Gastrocnemius medialis (tissue), 4 donors: ENCODE data around the gene ELOVL4. TPM values are rescaled to one million over a fixed set of nuclear protein-coding genes. Genes with fewer than 3 reads are reported as not detected.

Experiments
- ATAC-seq, 2 donors: fragments of 150-250 bp; one replicate each; pipeline ENCODE4 v1.9.1; 2016
- DNase-seq, 2 donors: peaks; one replicate each; pipeline ENCODE4 v3.0.0-alpha.2; 2019
- H3K27ac ChIP-seq, 4 donors: fragments of 200-600 bp; sonication (generic); 1 replicate in 1 of 4; 2 replicates in 3 of 4; pipeline ENCODE4 v1.5.1; 2016 to 2018; ENCODE audit warnings: mild to moderate bottlenecking in 2 of 4, moderate library complexity in 1 of 4
- H3K27me3 ChIP-seq, 3 donors: fragments of 200-600 bp; sonication (generic) in 2 of 3; 1 replicate in 1 of 3; 2 replicates in 2 of 3; pipeline versions ENCODE4 v1.5.1 to v1.6.0; 2016 to 2019; ENCODE audit warnings: mild to moderate bottlenecking in 1 of 3, moderate library complexity in 1 of 3
- H3K36me3 ChIP-seq, 2 donors: fragments of 200-600 bp; sonication (generic) in 1 of 2; one replicate each; pipeline ENCODE4 v1.5.1; 2017 to 2018
- H3K4me1 ChIP-seq, 2 donors: fragments of 200-600 bp; sonication (generic) in 1 of 2; one replicate each; pipeline ENCODE4 v1.5.1; 2016 to 2017; ENCODE audit warnings: mild to moderate bottlenecking in 2 of 2
- H3K4me3 ChIP-seq, 4 donors: fragments of 200-600 bp; sonication (generic) in 3 of 4; 1 replicate in 1 of 4; 2 replicates in 3 of 4; pipeline ENCODE4 v1.5.1; 2016 to 2019; ENCODE audit warnings: mild to moderate bottlenecking in 2 of 4
- H3K9me3 ChIP-seq, 3 donors: fragments of 200-600 bp; sonication (generic) in 2 of 3; 1 replicate in 1 of 3; 2 replicates in 2 of 3; pipeline ENCODE4 v1.5.1; 2016 to 2019
- POLR2A ChIP-seq, 2 donors: fragments of 450-650 bp; IDR thresholded peaks; one replicate each; pipeline ENCODE4 v1.6.1; 2017; ENCODE audit warnings: antibody characterized with exemption in 2 of 2, mild to moderate bottlenecking in 2 of 2, moderate library complexity in 2 of 2
- in situ Hi-C, 4 donors: fragments of 200-750 bp; cut with MboI; loops; one replicate each; pipeline versions ENCODE4 v1.15.0 to v1.8.0; 2017; ENCODE audit warnings: low sequenced_read_pairs in 4 of 4
- intact Hi-C: fragments of 100-400 bp; cut with DNase I; formaldehyde crosslinking; loops from one replicate; pipeline ENCODE4 v1.15.1; 2023; ENCODE audit warnings: low total_unique reads
- total RNA-seq, 4 donors: library from RNA; depleted of rRNA; stranded (reverse); fragments of >200 nt; gene quantifications; one replicate each; pipeline versions ENCODE4 v1.1.0 to v1.2.3, GENCODE V29; 2016
- TF ChIP-seq, protein P1 (sequence below), 5 experiments: fragments of 450-650 bp in 3 of 5; fragments of 200-600 bp in 2 of 5; sonication (generic) in 2 of 5; IDR thresholded peaks in 4 of 5; conservative IDR thresholded peaks in 1 of 5; 1 replicate in 4 of 5; 2 replicates in 1 of 5; pipeline ENCODE4 v1.5.1; 2016 to 2019; ENCODE audit warnings: antibody characterized with exemption in 5 of 5, mild to moderate bottlenecking in 3 of 5, moderate library complexity in 3 of 5

ELOVL4 gene
- total RNA-seq, 4 donors from 2014 or later, result 0.15 TPM; not detected in 3

DNA sequence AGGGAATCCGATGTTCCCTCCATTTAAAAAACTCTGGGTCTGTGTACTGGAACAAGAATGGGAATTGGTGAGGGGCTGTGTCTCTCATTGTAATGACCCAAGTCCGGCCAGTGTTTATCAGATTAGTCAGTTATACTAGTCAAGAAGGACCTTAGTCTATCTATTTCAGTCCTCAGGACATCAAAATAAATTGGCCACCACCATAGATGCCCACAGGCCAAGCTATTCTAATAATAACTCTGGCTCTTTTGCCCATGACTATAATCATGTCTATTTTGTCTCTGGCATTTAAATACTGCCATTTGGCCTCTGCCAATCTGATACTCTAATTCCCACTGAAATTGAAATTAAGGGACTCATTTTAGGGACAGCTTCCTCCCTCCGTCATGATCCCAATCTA is 37.8 kb downstream of the ELOVL4 start:
- Histone ChIP-seq H3K9me3 (no peaks in the 10 kb centered on the region), H3K27ac (no peak overlapping the region), H3K4me1 (peaks cover 8 to 23% of the 10 kb centered on the region in 2 donors), H3K4me3 (no peak overlapping the region), H3K27me3 (no peaks in the 10 kb centered on the region), H3K36me3 (no peaks in the 10 kb centered on the region)
- intact Hi-C loops, result no loop called here
- ATAC-seq, result no peak
- no peak for TF ChIP-seq POLR2A (IDR thresholded peaks at IDR 0.05)
- TF ChIP-seq, protein P1, sequence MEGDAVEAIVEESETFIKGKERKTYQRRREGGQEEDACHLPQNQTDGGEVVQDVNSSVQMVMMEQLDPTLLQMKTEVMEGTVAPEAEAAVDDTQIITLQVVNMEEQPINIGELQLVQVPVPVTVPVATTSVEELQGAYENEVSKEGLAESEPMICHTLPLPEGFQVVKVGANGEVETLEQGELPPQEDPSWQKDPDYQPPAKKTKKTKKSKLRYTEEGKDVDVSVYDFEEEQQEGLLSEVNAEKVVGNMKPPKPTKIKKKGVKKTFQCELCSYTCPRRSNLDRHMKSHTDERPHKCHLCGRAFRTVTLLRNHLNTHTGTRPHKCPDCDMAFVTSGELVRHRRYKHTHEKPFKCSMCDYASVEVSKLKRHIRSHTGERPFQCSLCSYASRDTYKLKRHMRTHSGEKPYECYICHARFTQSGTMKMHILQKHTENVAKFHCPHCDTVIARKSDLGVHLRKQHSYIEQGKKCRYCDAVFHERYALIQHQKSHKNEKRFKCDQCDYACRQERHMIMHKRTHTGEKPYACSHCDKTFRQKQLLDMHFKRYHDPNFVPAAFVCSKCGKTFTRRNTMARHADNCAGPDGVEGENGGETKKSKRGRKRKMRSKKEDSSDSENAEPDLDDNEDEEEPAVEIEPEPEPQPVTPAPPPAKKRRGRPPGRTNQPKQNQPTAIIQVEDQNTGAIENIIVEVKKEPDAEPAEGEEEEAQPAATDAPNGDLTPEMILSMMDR (IDR thresholded peaks at IDR 0.05 in 4 of 5, conservative IDR thresholded peaks at IDR 0.05 in 1 of 5), result no peak
- in situ Hi-C loops, result no loop called here
- DNase-seq, result no peak

DNA sequence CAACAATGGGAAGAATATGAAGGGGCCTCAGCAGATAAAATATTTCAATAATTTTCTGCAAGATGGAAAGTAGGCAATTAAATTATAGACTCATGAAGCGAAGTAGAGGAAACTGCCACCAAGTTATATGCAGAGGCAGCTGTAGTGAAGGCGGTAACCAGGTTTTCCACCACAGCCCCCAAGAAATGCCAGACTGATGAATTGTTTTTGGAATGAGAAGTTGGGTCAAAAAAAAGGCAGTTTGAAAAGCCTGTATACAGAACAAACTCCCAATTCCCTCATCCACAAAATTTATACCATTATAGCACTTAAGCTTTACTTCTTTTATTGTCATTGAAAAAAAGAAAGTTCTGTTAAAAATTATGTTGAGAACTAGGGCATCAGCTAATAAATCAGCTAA is 45.3 kb downstream of the ELOVL4 start:
- DNase-seq (no peak), ATAC-seq (no peak)
- Histone ChIP-seq H3K9me3 (no peaks in the 10 kb centered on the region), H3K4me1 (no peaks in the 10 kb centered on the region), H3K36me3 (no peaks in the 10 kb centered on the region), H3K27me3 (no peaks in the 10 kb centered on the region), H3K4me3 (no peak overlapping the region), H3K27ac (no peak overlapping the region)
- intact Hi-C loops, result no loop called here
- in situ Hi-C loops, result no loop called here
- TF ChIP-seq, protein P1 (IDR thresholded peaks at IDR 0.05 in 4 of 5, conservative IDR thresholded peaks at IDR 0.05 in 1 of 5), result no peak
- TF ChIP-seq POLR2A (IDR thresholded peaks at IDR 0.05), result no peak

DNA sequence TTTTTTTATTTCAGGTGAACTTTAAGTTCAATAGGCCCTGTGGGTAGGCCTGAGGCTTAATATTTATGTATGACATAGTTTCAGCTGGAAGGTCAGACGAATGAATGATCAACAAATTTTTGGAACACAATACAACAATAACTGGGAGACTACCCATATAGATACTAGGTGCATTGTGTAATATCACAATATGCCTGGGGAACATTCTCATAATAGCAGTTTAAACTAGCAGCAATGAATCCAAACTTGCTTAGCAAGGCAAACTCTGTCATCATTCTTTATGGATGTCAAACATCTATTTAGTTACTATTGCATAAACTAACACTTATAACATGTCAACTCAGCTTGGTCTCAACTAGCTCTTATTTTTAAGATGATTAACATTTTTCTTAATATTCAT is 49.3 kb downstream of the ELOVL4 start:
- ATAC-seq (no peak), DNase-seq (no peak)
- intact Hi-C loops, result no loop called here
- Histone ChIP-seq H3K4me1 (no peaks in the 10 kb centered on the region), H3K27me3 (no peaks in the 10 kb centered on the region), H3K4me3 (no peak overlapping the region), H3K36me3 (no peaks in the 10 kb centered on the region), H3K27ac (no peak overlapping the region), H3K9me3 (no peaks in the 10 kb centered on the region)
- in situ Hi-C loops, result no loop called here
- no peak for TF ChIP-seq POLR2A (IDR thresholded peaks at IDR 0.05)
- TF ChIP-seq, protein P1 (IDR thresholded peaks at IDR 0.05 in 4 of 5, conservative IDR thresholded peaks at IDR 0.05 in 1 of 5), result no peak

DNA sequence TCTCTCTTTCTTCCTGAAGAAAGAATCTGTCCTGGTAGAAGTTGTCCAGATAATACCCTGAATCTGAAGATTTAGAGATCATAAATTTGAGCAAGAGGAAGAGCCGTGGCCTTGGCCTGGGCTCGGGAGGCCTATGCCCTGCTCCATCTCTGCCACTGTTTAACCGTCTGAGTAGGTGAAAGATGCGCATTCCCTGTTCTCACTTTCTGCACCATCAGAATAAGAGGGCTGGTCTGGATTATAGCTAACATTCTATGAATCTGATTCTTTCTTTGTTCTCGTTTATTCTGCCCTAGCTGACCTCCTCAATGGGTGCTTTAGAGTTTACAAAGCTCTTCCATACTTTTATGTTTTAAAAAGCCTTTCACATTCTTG is 51.3 kb downstream of the ELOVL4 start:
- ATAC-seq (no peak), DNase-seq (no peak)
- no peaks in the 10 kb centered on the region for H3K9me3 ChIP-seq
- H3K27me3 ChIP-seq, result no peaks in the 10 kb centered on the region
- intact Hi-C loops (no loop called here), in situ Hi-C loops (no loop called here)
- no peak overlapping the region for H3K4me3 ChIP-seq
- no peaks in the 10 kb centered on the region for H3K36me3 ChIP-seq
- H3K4me1 ChIP-seq, result no peaks in the 10 kb centered on the region
- TF ChIP-seq, protein P1 (IDR thresholded peaks at IDR 0.05 in 4 of 5, conservative IDR thresholded peaks at IDR 0.05 in 1 of 5), result no peak
- TF ChIP-seq POLR2A (IDR thresholded peaks at IDR 0.05), result no peak
- H3K27ac ChIP-seq, result no peak overlapping the region

DNA sequence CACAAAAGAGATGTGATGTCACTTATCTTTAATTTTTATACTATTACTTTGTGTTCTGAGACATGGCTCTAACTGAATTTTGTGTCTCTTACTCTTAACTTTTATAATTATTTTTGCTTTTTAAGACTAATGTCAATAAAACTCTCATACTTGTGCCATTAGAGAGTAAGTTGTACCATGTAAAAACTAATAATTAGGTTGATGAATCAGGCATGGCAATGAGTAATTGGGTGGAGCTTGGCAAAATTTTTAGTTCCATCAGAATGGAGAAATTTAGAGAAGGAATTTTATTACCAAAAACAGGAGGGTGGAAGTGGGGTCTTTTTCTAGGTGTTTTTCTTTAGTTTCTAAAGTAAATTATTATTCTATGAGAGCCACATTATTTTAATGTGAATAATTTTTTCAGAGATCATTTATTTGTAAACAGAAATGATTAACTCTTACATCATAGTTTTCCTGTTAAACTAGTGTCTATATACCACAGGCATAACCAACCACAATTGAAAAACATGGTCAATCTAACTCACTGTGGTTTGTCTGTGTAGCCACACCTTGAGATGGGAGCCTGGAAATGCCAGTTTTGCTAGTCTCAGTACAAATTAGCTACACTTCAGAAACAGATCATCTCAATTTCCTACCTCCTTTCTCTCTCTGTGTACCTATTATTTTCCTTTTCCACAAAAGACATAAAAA is 51.8 kb downstream of the ELOVL4 start:
- in situ Hi-C loops (no loop called here), intact Hi-C loops (no loop called here)
- no peaks in the 10 kb centered on the region for H3K4me1 ChIP-seq
- H3K4me3 ChIP-seq, result no peak overlapping the region
- ATAC-seq (no peak), DNase-seq (no peak)
- H3K9me3 ChIP-seq, result no peaks in the 10 kb centered on the region
- no peak overlapping the region for H3K27ac ChIP-seq
- TF ChIP-seq, protein P1 (IDR thresholded peaks at IDR 0.05 in 4 of 5, conservative IDR thresholded peaks at IDR 0.05 in 1 of 5), result no peak
- no peak for TF ChIP-seq POLR2A (IDR thresholded peaks at IDR 0.05)
- no peaks in the 10 kb centered on the region for H3K27me3 ChIP-seq
- H3K36me3 ChIP-seq, result no peaks in the 10 kb centered on the region
